ENCODE results near the gene LAMA2.

DNA sequence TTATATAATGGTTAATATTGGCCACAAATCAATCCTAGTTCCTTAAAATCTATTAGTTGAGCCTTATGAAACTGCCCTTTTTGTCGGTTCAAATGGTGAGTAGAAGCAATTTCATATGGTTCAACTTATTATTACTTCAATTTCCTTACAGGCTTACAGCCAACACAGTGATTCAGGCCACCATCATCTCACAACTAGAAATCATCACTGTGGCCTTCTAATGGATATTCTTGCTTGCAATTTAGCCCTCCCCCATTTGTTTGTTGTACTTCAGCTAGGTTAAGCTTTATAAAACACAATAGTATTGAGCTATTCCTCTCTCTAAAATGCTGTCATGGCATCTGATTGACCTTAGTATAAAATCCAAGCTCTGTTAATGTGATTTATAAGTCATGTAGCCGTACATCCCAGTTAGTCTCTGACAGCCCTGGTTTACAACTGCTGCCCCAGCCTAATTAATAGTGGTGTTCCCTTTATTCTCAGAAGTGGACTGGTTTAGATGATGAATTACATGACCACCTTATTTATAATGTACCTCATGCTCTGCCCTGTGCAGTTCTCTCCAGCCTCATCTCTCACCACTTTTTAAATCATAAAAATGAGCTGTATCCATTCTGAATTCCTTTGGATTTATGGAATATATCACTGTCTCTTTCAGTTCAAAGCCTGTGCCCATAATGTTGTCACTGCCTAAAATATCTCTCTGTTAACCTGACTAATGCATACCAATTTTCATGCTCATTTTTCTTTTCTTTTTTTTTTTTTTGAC lies 36.7 kb downstream of the LAMA2 start:
- TF ChIP-seq, protein P1, sequence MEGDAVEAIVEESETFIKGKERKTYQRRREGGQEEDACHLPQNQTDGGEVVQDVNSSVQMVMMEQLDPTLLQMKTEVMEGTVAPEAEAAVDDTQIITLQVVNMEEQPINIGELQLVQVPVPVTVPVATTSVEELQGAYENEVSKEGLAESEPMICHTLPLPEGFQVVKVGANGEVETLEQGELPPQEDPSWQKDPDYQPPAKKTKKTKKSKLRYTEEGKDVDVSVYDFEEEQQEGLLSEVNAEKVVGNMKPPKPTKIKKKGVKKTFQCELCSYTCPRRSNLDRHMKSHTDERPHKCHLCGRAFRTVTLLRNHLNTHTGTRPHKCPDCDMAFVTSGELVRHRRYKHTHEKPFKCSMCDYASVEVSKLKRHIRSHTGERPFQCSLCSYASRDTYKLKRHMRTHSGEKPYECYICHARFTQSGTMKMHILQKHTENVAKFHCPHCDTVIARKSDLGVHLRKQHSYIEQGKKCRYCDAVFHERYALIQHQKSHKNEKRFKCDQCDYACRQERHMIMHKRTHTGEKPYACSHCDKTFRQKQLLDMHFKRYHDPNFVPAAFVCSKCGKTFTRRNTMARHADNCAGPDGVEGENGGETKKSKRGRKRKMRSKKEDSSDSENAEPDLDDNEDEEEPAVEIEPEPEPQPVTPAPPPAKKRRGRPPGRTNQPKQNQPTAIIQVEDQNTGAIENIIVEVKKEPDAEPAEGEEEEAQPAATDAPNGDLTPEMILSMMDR (IDR thresholded peaks at IDR 0.05): no peak
- TF ChIP-seq POLR2A (IDR thresholded peaks at IDR 0.05): no peak

Data from right lobe of liver (tissue), 4 donors.